MM.1S (cell line): ENCODE data around the gene CMTM5.

ENCODE experiments used
- DNase-seq: peaks from one replicate; pipeline ENCODE4 v3.0.0-alpha.2; 2015
- H2AFZ ChIP-seq: fragments of 300-600 bp; sonication (generic); 2 replicates; pipeline ENCODE4 v1.6.0; 2016; ENCODE audit warnings: antibody characterized with exemption, low read length
- H3F3A ChIP-seq: fragments of 300-600 bp; sonication (generic); 2 replicates; pipeline ENCODE4 v1.6.1; 2016; ENCODE audit warnings: mild to moderate bottlenecking, antibody characterized with exemption, low read length, moderate library complexity, mixed read lengths; ENCODE audit not compliant: insufficient read depth
- H3K27ac ChIP-seq: fragments of 300-600 bp; sonication (generic); 2 replicates; pipeline ENCODE4 v1.5.1; 2016; ENCODE audit warnings: mild to moderate bottlenecking, low read length
- H3K27me3 ChIP-seq: fragments of 300-600 bp; sonication (generic); replicated peaks from 2 replicates; pipeline ENCODE4 v1.6.0; 2016; ENCODE audit warnings: low read length; ENCODE audit not compliant: insufficient read depth
- H3K36me3 ChIP-seq: fragments of 300-600 bp; sonication (generic); replicated peaks from 2 replicates; pipeline ENCODE4 v1.6.1; 2016; ENCODE audit warnings: mild to moderate bottlenecking, low read length, mixed read lengths; ENCODE audit not compliant: insufficient read depth
- H3K4me1 ChIP-seq: fragments of 300-600 bp; sonication (generic); 2 replicates; pipeline ENCODE4 v1.6.1; 2016; ENCODE audit warnings: low read length, mixed read lengths
- H3K4me2 ChIP-seq: fragments of 300-600 bp; sonication (generic); 2 replicates; pipeline ENCODE4 v1.6.0; 2016; ENCODE audit warnings: low read depth, low read length
- H3K4me3 ChIP-seq: fragments of 300-600 bp; sonication (generic); 2 replicates; pipeline ENCODE4 v1.5.1; 2016; ENCODE audit warnings: low read length, mixed read lengths
- H3K79me2 ChIP-seq: fragments of 300-600 bp; sonication (generic); 2 replicates; pipeline ENCODE4 v1.6.1; 2016; ENCODE audit warnings: mixed run types, low read length, mixed read lengths
- H3K9ac ChIP-seq: fragments of 300-600 bp; sonication (generic); 2 replicates; pipeline ENCODE4 v1.6.1; 2016; ENCODE audit warnings: low read length, mixed read lengths
- H3K9me2 ChIP-seq: fragments of 300-600 bp; sonication (generic); replicated peaks from 2 replicates; pipeline ENCODE4 v1.6.1; 2016; ENCODE audit warnings: mild to moderate bottlenecking, low read length, mixed read lengths; ENCODE audit not compliant: insufficient read depth
- H3K9me3 ChIP-seq: fragments of 300-600 bp; sonication (generic); replicated peaks from 2 replicates; pipeline ENCODE4 v1.6.1; 2016; ENCODE audit warnings: mild to moderate bottlenecking, low read length, mixed read lengths; ENCODE audit not compliant: insufficient read depth
- H4K20me1 ChIP-seq: fragments of 300-600 bp; sonication (generic); 2 replicates; pipeline ENCODE4 v1.6.1; 2016; ENCODE audit warnings: mild to moderate bottlenecking, low read length, moderate library complexity, mixed read lengths; ENCODE audit not compliant: insufficient read depth
- EZH2 ChIP-seq: fragments of 300-600 bp; sonication (generic); optimal IDR thresholded peaks from 2 replicates; pipeline ENCODE3; 2017; ENCODE audit warnings: low read depth, mild to moderate bottlenecking, antibody characterized with exemption, low read length, mixed read lengths
- EZH2phosphoT487 ChIP-seq: fragments of 300-600 bp; sonication (generic); IDR thresholded peaks from 2 replicates; pipeline ENCODE4 v1.6.1; 2018; ENCODE audit warnings: antibody characterized with exemption, low read length
- TF ChIP-seq, protein P1 (sequence below): fragments of 300-600 bp; sonication (generic); IDR thresholded peaks from 2 replicates; pipeline ENCODE4 v1.5.1; 2016; ENCODE audit warnings: antibody characterized with exemption, low read length, mixed read lengths

Gene CMTM5

DNA sequence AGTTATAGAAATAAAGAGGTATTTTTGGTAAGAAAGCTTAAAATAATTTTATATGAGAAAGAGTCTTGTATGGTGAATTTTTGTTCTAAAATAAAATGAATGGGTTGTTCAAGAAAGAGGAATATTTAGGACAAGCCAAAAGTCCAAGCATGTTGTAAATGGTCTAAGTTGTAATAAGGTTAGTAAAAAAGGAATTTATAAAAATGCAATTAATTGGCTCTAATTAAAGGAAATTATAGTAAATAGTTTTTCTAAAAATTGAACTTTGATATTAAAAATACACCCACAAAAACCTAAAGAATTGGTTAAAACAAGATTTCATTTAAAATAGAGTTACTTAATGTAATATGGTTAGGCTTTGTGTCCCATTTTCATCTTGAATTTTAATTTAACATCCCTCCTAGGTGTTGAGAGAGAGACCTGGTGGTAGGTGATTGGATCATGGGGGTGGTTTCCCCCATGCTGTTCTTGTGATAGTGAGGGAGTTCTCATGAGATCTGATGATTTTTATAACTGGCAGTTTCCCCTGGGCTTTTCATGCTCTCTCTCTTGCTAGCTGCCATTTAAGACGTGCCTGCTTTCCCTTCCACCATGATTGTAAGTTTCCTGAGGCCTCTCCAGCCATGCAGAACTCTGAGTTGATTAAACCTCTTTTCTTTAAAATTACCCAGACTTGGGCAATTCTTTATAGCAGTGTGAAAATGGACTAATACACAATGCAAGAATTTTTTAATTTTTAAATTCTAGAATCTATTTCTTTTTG, 37.2 kb upstream of the CMTM5 start:
- Histone ChIP-seq H3F3A (no peaks in the 10 kb centered on the region), H3K79me2 (no peaks in the 10 kb centered on the region), H3K9me3 (no peaks in the 10 kb centered on the region), H3K4me2 (no peak overlapping the region), H3K4me1 (no peaks in the 10 kb centered on the region), H3K4me3 (no peak overlapping the region), H3K9me2 (no peaks in the 10 kb centered on the region), H3K36me3 (no peaks in the 10 kb centered on the region), H3K27ac (no peak overlapping the region), H2AFZ (no peak overlapping the region), H3K9ac (no peak overlapping the region), H4K20me1 (no peaks in the 10 kb centered on the region), H3K27me3 (no peaks in the 10 kb centered on the region)
- no peak for DNase-seq
- TF ChIP-seq, protein P1, sequence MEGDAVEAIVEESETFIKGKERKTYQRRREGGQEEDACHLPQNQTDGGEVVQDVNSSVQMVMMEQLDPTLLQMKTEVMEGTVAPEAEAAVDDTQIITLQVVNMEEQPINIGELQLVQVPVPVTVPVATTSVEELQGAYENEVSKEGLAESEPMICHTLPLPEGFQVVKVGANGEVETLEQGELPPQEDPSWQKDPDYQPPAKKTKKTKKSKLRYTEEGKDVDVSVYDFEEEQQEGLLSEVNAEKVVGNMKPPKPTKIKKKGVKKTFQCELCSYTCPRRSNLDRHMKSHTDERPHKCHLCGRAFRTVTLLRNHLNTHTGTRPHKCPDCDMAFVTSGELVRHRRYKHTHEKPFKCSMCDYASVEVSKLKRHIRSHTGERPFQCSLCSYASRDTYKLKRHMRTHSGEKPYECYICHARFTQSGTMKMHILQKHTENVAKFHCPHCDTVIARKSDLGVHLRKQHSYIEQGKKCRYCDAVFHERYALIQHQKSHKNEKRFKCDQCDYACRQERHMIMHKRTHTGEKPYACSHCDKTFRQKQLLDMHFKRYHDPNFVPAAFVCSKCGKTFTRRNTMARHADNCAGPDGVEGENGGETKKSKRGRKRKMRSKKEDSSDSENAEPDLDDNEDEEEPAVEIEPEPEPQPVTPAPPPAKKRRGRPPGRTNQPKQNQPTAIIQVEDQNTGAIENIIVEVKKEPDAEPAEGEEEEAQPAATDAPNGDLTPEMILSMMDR = no peak
- no peak for TF ChIP-seq EZH2
- no peak for TF ChIP-seq EZH2phosphoT487

DNA sequence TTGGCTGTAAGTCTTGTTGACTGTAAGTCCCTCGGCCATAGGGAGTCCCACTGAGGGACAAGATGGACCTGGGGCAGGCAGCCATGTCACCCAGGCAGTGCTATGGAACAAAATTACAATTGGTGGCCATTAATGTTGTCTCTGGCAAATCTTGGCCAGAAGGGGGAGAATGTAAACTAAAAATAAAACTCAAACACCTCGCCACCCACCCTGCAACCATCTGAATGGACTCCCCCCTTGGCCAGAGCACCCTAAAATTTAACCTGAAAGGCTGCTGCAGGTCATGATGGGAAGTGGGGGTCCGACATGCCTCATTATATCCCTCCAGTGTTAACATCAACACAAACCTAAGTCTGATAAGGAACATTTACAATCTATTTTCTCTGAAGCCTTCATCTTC, 32.4 kb upstream of the CMTM5 start:
- Histone ChIP-seq H3K79me2 (no peaks in the 10 kb centered on the region), H3K9me3 (no peaks in the 10 kb centered on the region), H2AFZ (no peak overlapping the region), H3K27me3 (no peaks in the 10 kb centered on the region), H3F3A (no peaks in the 10 kb centered on the region), H3K4me2 (no peak overlapping the region), H3K4me3 (no peak overlapping the region), H3K4me1 (no peaks in the 10 kb centered on the region), H3K9me2 (no peaks in the 10 kb centered on the region), H3K9ac (no peak overlapping the region), H4K20me1 (no peaks in the 10 kb centered on the region), H3K27ac (no peak overlapping the region), H3K36me3 (no peaks in the 10 kb centered on the region)
- DNase-seq = no peak
- no peak for TF ChIP-seq EZH2
- TF ChIP-seq, protein P1 = no peak
- no peak for TF ChIP-seq EZH2phosphoT487

DNA sequence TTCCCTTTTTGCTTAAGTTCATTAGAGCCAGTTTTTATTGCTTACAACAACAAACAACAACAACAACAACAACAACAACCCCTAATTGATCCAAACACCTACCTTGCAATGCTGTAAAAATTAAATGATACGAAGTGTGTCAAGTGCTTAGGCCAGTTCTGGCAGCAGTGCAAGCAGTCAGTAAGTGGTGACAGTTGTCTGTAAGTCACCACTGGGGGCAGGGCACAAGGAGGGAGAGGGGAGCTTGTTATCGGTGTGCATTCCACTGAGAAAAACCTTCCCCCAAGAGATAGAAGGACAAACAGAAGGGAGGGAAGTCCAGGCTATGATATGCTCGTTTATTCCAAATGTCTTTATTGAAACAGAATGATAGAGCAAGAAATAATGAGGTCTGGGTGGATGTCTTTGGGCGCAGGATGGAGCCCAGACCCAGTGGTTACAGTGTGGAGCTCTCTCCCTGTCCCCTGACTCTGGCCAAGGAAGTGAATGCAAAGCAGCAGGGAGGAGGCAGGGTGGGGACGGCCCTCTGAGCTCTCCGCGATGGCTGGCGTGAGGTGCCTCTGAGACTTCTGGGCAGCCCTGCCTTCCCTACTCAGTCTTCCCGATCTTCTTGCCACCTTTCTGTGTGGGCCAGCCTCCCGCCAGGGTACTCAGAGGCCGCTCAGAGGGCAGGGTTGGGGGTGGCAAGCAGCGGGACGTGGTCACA, 30.7 kb upstream of the CMTM5 start:
- Histone ChIP-seq H2AFZ (no peak overlapping the region), H3K4me2 (no peak overlapping the region), H4K20me1 (no peaks in the 10 kb centered on the region), H3K36me3 (no peaks in the 10 kb centered on the region), H3K9me3 (no peaks in the 10 kb centered on the region), H3K9me2 (no peaks in the 10 kb centered on the region), H3K27ac (no peak overlapping the region), H3K9ac (no peak overlapping the region), H3F3A (no peaks in the 10 kb centered on the region), H3K27me3 (no peaks in the 10 kb centered on the region; the same call in 1 of the 2 replicates), H3K4me1 (no peaks in the 10 kb centered on the region), H3K4me3 (no peak overlapping the region), H3K79me2 (no peaks in the 10 kb centered on the region)
- no peak for DNase-seq
- TF ChIP-seq, protein P1 = no peak
- TF ChIP-seq EZH2phosphoT487 (no peak), EZH2 (no peak)
